Measurements from ENCODE around the gene DMKN. TPM values are rescaled to one million over a fixed set of nuclear protein-coding genes. Genes with fewer than 3 reads are reported as not detected.

The DMKN gene
- polyA plus RNA-seq, 2 of the 4 experiments (the other 2 are of a cell fraction) = 21.5 to 40.6 TPM

DNA sequence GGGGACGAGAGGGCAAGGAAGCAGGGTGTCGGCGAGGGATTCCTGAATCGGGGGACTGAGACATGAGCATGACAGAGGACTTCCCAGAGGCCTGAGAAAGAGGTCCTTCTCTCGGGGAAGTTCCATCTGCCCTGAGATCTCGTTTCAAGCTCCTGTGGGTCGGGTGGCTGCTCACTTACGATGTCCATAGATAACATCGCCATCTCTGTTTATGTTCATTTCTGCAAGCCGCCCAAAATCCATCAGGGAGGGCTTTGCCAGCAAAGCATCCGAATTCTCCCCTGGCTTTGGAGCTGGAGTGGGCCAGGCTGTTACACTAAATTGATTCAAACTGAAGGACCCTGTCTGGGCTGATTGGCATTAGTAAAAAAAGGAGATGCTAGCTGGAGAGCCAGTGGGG, 5.9 kb downstream of the DMKN start:
- FAIRE-seq = no peak

DNA sequence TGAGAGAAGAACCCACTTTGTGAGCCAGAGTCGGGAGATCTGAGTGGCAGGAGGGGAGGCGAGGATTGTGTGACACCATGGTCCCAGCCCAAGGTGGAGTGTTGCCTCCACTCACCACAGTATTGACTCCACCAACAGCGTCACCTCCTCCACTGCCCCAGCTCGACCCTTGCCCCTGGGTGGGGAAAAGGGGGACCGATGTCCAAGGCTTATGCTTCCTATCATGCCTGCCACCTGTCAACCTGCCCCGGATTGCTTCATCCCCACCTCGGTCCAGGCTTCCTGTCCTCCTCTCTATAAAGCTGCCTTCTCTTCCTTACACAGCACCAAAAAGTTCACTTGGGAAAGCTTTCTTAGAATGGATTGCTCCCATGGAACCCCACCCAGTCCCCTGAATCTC, 7.4 kb downstream of the DMKN start:
- H3K9me3 ChIP-seq = no peaks in the 10 kb centered on the region
- TF ChIP-seq CEBPB (IDR thresholded peaks at IDR 0.05) = no peak
- TF ChIP-seq MYC (IDR thresholded peaks at IDR 0.05; ENCODE audit: borderline replicate concordance, low read length) = no peak
- TF ChIP-seq, protein P1, sequence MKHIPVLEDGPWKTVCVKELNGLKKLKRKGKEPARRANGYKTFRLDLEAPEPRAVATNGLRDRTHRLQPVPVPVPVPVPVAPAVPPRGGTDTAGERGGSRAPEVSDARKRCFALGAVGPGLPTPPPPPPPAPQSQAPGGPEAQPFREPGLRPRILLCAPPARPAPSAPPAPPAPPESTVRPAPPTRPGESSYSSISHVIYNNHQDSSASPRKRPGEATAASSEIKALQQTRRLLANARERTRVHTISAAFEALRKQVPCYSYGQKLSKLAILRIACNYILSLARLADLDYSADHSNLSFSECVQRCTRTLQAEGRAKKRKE (CRISPR knock-in tag; IDR thresholded peaks at IDR 0.05; ENCODE audit: low read depth) = no peak
- WGBS (ENCODE audit: missing lambda C conversion rate) = 59% methylated on average over 7 of the region's 7 CpGs
- no peak overlapping the region for H3K4me2 ChIP-seq
- H3K27ac ChIP-seq = no peak overlapping the region
- H3K4me1 ChIP-seq = peaks cover 8% of the 10 kb centered on the region
- ATAC-seq (no peak), DNase-seq (ENCODE audit: low read depth in 1 of 2, low spot score in 1 of 2) (no peak), FAIRE-seq (no peak)
- POLR2A ChIA-PET = interaction anchor here (1.0 kb wide), 1 partner anchor 11 kb away, joined by 4 read pairs; no protein-coding TSS in a partner anchor
- H3K4me3 ChIP-seq = no peak overlapping the region
- CTCF ChIA-PET = interaction anchor here (0.7 to 10.2 kb wide), 10 partner anchors 9 to 153 kb away, joined by 3 to 207 read pairs (median 6); partner anchors contain the start of genes ATP4A and FFAR2

More for the DNA sequence above, 5.9 kb downstream of the DMKN start:
- CTCF ChIA-PET = interaction anchor here (0.6 to 10.2 kb wide), 8 partner anchors 13 to 424 kb away, joined by 3 to 207 read pairs (median 10); no protein-coding TSS in a partner anchor
- 63% methylated on average over 11 of the region's 11 CpGs for WGBS (ENCODE audit: missing lambda C conversion rate)
- no peak overlapping the region for H3K4me3 ChIP-seq
- POLR2A ChIA-PET = interaction anchor here (0.6 kb wide), 1 partner anchor 8 kb away, joined by 3 read pairs; no protein-coding TSS in a partner anchor
- ATAC-seq (no peak), DNase-seq (ENCODE audit: low read depth in 1 of 2, low spot score in 1 of 2) (no peak)
- no peaks in the 10 kb centered on the region for H3K9me3 ChIP-seq
- TF ChIP-seq ZFP36 (IDR thresholded peaks at IDR 0.05; ENCODE audit: borderline replicate concordance, partially characterized antibody) (no peak), EHF (CRISPR knock-in tag; IDR thresholded peaks at IDR 0.05) (no peak), FOSB (CRISPR knock-in tag; IDR thresholded peaks at IDR 0.05) (no peak), SMC3 (IDR thresholded peaks at IDR 0.05) (no peak), ZNF302 (CRISPR knock-in tag; IDR thresholded peaks at IDR 0.05) (no peak), TP53 (CRISPR knock-in tag; IDR thresholded peaks at IDR 0.05) (no peak), HDAC2 (IDR thresholded peaks at IDR 0.05) (no peak), EP300 (IDR thresholded peaks at IDR 0.05) (no peak)
- TF ChIP-seq, protein P2, sequence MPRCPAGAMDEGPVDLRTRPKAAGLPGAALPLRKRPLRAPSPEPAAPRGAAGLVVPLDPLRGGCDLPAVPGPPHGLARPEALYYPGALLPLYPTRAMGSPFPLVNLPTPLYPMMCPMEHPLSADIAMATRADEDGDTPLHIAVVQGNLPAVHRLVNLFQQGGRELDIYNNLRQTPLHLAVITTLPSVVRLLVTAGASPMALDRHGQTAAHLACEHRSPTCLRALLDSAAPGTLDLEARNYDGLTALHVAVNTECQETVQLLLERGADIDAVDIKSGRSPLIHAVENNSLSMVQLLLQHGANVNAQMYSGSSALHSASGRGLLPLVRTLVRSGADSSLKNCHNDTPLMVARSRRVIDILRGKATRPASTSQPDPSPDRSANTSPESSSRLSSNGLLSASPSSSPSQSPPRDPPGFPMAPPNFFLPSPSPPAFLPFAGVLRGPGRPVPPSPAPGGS (IDR thresholded peaks at IDR 0.05) = no peak
- TF ChIP-seq, protein P3, sequence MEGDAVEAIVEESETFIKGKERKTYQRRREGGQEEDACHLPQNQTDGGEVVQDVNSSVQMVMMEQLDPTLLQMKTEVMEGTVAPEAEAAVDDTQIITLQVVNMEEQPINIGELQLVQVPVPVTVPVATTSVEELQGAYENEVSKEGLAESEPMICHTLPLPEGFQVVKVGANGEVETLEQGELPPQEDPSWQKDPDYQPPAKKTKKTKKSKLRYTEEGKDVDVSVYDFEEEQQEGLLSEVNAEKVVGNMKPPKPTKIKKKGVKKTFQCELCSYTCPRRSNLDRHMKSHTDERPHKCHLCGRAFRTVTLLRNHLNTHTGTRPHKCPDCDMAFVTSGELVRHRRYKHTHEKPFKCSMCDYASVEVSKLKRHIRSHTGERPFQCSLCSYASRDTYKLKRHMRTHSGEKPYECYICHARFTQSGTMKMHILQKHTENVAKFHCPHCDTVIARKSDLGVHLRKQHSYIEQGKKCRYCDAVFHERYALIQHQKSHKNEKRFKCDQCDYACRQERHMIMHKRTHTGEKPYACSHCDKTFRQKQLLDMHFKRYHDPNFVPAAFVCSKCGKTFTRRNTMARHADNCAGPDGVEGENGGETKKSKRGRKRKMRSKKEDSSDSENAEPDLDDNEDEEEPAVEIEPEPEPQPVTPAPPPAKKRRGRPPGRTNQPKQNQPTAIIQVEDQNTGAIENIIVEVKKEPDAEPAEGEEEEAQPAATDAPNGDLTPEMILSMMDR (IDR thresholded peaks at IDR 0.05) = no peak
- TF ChIP-seq, protein P4, sequence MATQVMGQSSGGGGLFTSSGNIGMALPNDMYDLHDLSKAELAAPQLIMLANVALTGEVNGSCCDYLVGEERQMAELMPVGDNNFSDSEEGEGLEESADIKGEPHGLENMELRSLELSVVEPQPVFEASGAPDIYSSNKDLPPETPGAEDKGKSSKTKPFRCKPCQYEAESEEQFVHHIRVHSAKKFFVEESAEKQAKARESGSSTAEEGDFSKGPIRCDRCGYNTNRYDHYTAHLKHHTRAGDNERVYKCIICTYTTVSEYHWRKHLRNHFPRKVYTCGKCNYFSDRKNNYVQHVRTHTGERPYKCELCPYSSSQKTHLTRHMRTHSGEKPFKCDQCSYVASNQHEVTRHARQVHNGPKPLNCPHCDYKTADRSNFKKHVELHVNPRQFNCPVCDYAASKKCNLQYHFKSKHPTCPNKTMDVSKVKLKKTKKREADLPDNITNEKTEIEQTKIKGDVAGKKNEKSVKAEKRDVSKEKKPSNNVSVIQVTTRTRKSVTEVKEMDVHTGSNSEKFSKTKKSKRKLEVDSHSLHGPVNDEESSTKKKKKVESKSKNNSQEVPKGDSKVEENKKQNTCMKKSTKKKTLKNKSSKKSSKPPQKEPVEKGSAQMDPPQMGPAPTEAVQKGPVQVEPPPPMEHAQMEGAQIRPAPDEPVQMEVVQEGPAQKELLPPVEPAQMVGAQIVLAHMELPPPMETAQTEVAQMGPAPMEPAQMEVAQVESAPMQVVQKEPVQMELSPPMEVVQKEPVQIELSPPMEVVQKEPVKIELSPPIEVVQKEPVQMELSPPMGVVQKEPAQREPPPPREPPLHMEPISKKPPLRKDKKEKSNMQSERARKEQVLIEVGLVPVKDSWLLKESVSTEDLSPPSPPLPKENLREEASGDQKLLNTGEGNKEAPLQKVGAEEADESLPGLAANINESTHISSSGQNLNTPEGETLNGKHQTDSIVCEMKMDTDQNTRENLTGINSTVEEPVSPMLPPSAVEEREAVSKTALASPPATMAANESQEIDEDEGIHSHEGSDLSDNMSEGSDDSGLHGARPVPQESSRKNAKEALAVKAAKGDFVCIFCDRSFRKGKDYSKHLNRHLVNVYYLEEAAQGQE (IDR thresholded peaks at IDR 0.05) = no peak
- peaks cover 8% of the 10 kb centered on the region for H3K4me1 ChIP-seq
- no peak overlapping the region for H3K27ac ChIP-seq
- H3K4me2 ChIP-seq = no peak overlapping the region

DNA sequence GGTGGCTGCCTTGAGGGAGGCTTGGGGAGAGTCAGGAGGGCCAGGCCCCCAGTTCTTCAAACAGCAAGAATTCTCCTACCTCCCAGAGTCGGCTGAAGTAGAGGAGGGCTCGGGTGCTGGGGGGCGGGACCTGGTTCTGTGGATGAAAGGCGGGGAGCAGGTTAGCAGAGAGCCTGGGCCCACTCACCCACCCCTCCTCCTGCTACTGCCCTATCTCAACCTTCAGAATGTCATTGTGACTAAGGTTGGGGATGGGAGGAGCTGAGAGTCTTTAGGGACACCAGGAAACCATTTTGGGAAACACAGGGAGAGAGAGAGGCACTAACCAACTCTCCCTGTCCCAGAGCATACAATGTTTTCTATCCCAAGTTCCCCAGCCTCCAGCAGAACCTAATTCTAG, 10.7 kb downstream of the DMKN start:
- TF ChIP-seq RCOR1 (IDR thresholded peaks at IDR 0.05; ENCODE audit: low read depth, low read length) (no peak), NR3C1 (IDR thresholded peaks at IDR 0.05) (no peak), HOXB13 (CRISPR knock-in tag; IDR thresholded peaks at IDR 0.05; ENCODE audit: low read depth) (no peak)
- H3K4me1 ChIP-seq = no peaks in the 10 kb centered on the region
- no peaks in the 10 kb centered on the region for H3K9me3 ChIP-seq
- POLR2A ChIA-PET = no interaction called here
- ATAC-seq (no peak), DNase-seq (ENCODE audit: low read depth in 1 of 2, low spot score in 1 of 2) (no peak), FAIRE-seq (no peak)
- no peak overlapping the region for H3K4me2 ChIP-seq
- CTCF ChIA-PET = interaction anchor here (0.6 to 10.2 kb wide), 10 partner anchors 7 to 220 kb away, joined by 3 to 207 read pairs (median 5); partner anchors contain the start of gene HAMP
- H3K4me3 ChIP-seq = no peak overlapping the region
- 69% methylated on average over 4 of the region's 4 CpGs for WGBS (ENCODE audit: missing lambda C conversion rate)
- no peak overlapping the region for H3K27ac ChIP-seq
